HuH-7 (cell line): ENCODE measurements around the gene WASHC2A.
"Not testable (repeated sequence)": the region's sequence is repeated elsewhere in the genome, so short reads cannot be mapped to it uniquely, and the experiment has no call there.

ENCODE experiments used
- DNase-seq: peaks from one replicate; pipeline ENCODE4 v3.0.0; 2011; ENCODE audit warnings: low spot score

The WASHC2A gene, protein sequence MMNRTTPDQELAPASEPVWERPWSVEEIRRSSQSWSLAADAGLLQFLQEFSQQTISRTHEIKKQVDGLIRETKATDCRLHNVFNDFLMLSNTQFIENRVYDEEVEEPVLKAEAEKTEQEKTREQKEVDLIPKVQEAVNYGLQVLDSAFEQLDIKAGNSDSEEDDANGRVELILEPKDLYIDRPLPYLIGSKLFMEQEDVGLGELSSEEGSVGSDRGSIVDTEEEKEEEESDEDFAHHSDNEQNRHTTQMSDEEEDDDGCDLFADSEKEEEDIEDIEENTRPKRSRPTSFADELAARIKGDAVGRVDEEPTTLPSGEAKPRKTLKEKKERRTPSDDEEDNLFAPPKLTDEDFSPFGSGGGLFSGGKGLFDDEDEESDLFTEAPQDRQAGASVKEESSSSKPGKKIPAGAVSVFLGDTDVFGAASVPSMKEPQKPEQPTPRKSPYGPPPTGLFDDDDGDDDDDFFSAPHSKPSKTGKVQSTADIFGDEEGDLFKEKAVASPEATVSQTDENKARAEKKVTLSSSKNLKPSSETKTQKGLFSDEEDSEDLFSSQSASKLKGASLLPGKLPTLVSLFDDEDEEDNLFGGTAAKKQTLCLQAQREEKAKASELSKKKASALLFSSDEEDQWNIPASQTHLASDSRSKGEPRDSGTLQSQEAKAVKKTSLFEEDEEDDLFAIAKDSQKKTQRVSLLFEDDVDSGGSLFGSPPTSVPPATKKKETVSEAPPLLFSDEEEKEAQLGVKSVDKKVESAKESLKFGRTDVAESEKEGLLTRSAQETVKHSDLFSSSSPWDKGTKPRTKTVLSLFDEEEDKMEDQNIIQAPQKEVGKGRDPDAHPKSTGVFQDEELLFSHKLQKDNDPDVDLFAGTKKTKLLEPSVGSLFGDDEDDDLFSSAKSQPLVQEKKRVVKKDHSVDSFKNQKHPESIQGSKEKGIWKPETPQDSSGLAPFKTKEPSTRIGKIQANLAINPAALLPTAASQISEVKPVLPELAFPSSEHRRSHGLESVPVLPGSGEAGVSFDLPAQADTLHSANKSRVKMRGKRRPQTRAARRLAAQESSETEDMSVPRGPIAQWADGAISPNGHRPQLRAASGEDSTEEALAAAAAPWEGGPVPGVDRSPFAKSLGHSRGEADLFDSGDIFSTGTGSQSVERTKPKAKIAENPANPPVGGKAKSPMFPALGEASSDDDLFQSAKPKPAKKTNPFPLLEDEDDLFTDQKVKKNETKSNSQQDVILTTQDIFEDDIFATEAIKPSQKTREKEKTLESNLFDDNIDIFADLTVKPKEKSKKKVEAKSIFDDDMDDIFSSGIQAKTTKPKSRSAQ (N-terminal part only)

DNA sequence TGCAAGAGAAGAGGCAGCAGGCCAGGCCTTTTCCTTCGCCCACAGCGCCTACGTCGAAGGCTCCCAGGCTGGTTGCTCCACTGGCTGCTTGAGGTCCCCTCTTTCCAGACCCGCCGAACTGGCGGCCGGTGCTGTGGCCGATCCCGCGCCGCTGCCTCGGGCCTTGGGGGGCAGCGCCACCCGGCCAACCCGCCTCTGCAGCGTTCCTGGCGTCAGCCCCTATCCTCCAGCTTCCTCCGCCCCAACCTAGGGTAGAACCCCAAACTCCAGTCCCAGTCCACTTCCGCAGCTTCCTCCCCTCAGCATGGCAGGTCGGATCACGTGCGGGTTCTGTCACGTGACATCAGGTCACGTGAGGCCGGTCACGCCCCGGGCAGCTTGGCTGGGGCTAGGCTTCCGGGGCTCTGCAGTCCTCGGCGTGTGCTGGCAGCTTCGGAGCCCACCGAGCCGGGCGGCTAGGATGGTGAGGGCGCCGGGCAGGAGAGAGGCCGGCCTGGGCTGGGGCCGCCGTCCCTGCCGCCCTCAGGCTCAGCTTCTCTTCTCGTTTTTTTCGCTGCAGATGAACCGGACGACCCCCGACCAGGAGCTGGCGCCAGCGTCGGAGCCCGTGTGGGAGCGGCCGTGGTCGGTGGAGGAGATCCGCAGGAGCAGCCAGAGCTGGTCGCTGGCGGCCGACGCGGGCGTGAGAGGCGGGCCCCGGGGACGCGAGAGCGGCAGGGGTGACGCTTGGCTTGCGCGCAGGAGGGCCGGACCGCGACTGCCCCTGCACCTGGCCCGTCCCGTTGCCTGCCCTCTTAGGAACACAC, at the start of gene WASHC2A:
WASHC2A (plus strand) TSS at position 409 of the 806 bp plus-strand sequence; CDS start at position 461, 52 bp downstream.
- peak; percentile 24 for DNase-seq

DNA sequence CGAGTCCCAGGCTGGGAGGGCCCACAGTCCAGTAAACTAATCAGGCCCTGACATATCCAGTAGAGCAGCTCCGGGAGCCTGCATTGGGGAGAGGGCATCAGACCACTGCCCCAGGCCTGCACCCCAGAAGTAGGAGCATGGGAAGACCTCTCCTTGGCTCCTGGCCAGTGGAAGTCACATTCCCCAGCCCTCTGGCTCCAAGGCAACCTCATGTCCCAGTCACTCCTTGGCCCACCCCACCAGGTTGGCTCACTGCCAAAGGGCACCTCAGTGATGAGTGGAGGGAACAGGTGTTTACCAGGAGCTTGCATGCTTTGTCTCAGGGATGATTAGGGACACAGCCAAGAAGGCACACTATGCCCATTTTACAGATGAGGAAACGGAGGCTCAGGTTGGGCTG, 48.5 kb upstream of the WASHC2A start:
- not testable (repeated sequence) for DNase-seq

DNA sequence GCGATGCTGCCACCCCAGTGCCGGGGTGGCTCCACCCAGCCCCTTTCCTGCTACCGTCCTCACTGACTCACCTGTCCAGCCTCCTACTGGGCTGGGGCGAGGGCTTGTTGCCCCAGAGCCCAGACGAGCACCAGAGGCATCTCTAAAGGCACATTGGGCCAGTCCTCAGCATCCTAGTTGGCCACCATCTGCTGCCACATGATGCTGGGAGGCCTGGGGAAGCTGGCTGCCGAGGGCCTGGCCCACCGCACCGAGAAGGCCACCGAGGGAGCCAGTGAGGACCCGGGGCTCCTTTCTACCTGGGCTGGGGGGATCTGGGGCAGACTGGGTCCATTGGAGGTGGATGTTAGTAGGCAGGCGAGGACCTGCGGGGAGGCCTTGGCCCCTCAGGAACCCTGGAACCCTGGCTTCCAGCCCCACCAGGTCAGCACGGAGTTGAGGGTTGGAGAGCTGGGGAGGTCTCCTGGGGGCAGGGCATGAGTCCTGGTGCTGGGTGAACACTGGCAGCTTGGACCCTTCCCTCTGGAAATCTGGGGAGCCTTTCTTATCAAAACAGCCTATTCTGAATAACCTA, 47.2 kb upstream of the WASHC2A start:
- DNase-seq = not testable (repeated sequence)

DNA sequence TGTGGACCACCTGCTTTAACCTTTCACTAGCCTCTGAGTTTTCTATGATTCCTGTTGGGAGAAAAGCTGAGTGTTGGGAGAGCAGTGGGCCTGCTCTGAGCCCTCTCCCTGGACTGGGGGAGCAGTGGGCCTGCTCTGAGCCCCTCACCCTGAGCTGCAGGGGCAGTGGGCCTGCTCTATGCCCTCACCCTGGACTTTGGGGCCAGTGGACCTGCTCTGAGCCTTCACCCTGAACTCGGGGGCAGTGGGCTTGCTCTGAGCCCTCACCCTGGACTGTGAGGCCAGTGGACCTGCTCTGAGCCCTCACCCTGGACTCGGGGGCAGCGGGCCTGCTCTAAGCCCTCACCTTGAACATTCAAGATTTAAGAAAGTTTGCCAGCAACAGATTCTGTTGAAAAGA, 46.1 kb upstream of the WASHC2A start:
- DNase-seq = no peak

DNA sequence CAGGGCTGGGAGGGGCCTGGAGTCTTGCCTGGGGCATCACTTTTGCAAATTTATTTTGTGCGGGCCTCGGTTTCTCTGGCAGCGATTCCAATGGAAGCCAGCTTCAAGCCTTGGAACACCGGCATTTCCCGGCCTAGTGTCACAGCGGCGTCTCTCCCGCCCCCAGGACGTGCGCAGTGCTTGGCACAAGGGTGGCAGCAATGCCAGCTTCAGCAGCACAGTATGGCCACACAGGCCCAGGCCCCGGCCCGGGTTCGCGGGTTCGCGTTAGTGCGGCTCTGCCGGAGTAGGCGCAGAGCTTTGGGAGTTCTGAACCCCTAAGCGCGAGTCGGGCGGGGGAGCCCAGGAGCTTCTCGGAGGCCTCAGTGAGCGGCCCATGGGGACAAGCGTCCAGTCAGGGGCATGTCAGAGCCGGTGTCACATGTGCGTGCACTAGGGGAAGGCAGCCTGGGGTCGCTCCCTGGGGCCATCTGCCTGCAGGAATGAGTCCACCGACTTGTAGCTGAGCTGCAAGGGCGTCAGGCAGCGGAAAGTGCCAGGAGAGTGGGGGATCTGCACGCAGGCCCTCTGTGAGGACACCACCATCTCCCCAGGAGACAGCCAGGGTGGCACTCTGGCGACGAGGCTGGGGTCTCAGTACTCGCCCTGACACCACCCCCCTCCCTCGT, 42.9 kb upstream of the WASHC2A start:
- DNase-seq = not testable (repeated sequence)

DNA sequence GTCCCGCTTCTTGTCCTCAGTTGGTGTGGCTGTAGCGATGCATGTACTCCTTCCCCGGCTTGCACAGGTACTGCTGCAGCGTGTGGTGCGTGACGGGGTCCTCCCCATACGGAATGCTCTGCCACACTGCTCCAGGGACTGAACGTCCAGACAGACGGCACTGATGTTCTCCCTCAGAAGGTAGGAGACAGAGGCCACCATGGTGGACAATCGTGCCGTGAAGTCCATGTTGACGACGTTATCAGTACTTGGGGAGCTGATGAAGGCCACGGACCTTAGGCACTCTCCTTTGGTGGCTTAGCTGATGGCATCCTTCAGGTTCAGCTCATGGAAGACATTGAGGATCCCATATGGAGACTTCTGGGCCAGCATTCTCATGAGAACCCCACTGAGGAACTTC, 42.1 kb upstream of the WASHC2A start:
- DNase-seq = no peak

DNA sequence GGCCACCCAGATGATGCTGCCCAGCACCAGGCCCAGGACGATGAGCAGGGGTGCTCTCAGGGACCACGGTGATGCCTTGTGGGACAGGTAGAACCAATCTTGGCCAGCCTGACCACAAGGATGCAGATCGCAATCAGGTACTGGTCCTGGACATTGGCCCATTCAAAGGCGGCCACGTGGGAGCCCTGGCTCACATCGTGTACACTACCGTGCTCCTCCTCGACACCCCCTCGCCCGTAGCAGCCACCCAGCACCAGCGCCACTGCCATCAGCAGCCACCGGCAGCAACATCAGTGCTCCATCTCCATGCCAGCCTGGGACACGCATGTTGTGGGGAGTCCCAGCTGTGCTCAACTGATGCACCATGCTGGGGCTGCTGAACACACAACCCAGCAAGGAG, 40.6 kb upstream of the WASHC2A start:
- DNase-seq = no peak

DNA sequence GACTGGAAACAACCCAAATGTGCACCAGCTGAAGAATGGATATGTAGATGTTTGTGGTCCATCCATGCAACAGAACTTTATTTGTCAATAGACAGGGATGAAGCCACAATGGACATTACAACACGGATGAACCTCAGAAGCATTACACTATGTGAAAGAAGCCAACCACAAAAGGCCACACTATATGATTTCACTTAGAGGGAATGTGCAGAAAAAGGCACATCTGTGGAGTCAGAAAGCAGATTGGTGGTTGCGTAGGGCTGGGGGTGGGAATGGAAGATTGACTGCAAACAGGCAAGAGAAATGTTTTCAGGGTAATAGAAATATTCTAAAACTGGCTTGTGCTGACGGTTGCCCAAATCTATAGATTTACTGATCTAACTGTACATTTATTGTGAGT, 34.3 kb upstream of the WASHC2A start:
- DNase-seq = no peak

DNA sequence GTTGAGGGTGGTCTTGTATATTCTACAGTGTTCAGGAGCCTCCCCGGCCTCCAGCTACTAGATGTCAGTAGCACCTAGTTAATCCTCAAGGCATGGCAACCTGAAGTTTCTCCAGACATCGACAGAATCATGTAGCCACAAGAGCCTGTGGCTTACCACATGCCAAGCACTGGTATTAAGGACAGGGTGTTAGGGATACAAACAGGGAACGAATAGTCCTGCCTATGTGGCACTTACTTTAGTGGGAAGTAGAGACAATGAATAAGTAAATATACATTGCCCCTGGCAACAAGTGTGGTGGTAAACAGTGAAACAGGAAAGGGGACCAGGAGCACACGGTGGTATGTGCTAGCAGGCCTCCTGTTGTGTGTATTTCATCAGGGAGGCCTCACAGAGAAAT, 32.4 kb upstream of the WASHC2A start:
- not testable (repeated sequence) for DNase-seq

DNA sequence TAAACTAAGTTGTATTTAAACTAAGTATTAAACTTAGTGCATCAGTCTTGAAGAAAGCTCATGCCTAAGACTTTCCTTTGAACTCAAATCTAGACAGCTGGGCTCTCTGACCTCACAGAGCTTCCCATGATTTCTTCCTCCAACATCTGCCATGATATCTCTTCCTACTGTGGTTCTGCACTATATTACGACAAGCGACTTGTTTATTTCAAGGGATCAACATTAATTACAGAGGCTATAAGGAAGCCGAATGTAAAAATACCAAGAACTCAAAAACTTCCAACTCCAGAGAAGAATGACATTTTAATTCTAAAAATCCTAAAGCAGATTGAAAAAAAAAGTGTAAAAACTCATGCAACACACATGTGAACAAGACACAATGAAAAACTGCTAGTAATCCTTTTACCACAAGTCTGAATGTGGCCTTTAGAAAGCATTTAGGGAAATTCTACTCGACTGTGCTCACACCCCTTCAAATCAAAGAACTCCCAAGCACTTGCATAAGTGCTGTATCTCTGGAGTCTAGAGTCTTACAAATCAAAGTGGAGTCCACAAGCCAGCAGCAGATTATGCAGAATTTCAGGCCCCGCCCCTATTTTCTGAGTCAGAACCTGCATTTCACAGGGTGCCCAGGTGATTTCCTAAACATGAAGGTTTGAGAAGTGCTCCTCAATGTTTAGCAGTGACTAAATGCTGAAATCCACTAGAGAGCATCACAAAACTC, 22.7 kb upstream of the WASHC2A start:
- no peak for DNase-seq

DNA sequence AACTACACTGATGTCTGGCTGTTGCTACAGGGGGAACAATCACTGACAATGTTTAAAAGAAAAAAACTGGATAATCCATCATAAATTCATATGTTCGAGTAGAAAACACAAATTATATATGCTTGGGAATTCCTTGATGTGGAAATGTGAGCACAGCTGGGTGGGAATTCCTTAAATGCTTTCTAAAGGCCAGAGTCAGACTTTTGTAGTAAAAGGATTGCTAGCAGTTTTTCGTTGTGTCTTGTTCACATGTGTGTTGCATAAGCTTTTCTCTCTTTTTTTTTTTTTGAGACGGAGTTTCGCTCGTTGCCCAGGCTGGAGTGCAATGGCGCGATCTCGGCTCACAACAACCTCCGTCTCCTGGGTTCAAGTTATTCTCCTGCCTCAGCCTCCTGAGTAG, 21.3 kb upstream of the WASHC2A start:
- not testable (repeated sequence) for DNase-seq

DNA sequence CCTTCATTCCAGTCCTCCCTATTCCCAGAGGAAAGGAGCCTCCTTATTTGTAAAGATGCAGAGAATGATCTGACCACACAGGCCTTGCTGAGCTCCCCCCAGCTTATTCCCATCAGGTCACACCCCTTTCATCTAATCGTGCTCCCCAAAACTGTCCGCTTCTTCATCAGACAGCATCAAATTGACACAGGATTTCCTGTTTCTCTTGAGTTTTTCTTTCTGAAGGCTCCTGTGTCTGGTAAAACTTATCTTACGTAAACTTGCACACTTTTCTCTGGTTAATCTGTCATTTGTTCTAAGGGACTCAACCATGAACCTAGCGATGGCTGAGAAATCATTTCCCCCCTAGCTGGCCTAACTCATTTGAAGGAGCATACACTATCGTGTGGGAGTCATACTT, 20.2 kb upstream of the WASHC2A start:
- not testable (repeated sequence) for DNase-seq

DNA sequence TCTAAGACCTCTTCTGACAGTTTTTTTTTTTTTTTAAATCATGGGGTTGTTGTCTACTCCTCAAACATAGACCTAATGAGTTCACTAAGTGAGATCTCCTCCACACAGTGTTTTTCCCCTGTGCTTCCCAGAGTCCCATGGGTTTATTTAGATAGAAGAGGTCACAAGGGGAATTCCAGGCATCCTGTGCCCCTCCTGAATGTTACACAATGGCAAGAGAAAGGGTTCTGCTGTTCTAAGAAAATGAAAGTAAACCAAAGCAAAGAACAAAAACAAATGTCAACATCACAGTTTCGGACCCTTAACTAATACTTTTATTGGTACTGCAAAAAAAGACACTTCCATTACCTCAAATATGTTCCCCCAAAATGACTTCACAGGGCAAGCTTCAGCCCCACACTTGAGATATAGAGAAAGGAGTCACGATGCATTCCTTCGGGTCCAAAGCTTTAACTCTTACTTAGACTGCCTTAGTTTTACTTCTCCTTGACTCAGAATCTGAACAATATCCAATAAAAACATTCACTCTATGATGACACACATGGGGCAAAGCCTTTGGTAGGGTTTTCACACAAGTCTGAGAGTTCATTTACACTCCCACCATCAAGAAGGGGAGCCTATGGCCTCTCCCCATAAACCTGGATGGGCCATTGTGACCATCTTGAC, 15.6 kb upstream of the WASHC2A start:
- peak; percentile 29 for DNase-seq

DNA sequence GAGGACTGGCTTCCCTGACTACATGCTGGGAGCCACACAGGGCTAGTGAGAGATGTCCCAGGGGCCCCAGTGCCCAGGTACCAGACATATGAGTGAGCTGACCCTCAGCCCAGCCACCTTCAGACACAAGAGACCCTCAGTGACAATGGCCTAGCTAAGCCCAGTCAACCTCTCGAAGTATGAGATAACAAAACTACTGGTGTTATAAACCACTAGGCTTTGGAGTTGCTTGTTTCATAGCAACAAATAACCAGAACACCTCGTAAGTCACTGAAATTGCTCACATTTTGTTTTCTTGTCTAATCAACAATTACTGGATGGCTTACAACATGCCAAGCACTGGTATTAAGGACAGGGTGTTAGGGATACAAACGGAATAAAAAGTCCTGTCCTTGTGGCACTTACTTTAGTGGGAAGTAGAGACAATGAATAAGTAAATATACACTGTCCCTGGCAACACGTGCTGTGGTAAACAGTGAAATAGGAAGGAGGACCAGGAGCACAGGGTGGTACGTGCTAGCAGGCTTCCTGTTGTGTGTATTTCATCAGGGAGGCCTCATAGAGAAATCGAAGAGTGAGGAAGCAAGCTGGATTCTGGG, 14.9 kb upstream of the WASHC2A start:
- DNase-seq = not testable (repeated sequence)

DNA sequence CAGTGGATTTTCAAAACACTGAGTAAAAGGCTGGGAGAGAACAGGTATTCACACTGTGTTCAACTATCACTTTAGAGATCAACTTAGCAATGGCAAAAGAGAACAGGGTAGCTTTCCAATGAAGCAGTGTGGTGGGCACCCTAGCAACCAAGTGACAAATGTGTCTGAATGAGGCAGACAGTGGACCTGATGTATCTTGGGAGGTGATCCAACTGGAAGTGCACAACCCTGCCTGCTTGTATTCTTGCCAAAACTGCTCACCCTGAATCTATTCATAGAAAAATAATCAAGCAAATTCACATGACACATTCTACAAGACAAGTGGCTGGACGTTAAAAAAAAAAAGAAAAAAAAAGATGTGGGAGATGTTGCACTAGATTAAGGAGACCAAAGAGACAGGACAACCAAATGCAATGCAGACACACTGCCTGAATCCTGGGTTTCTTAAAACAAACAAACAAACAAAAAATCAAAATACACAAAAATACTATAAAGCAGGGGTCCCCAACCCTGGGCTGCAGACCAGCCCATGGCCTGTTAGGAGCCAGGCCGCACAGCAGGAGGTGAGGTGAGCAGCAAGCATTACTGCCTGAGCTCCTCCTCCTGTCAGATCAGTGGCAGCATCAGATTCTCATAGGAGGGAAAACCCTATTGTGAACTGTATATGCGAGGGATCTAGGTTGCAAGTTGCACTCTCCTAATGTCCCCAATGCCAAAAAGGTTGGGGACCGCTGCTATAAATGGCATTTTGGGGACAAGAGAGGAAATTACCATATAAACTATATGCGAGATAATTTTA, 12.1 kb upstream of the WASHC2A start:
- not testable (repeated sequence) for DNase-seq

DNA sequence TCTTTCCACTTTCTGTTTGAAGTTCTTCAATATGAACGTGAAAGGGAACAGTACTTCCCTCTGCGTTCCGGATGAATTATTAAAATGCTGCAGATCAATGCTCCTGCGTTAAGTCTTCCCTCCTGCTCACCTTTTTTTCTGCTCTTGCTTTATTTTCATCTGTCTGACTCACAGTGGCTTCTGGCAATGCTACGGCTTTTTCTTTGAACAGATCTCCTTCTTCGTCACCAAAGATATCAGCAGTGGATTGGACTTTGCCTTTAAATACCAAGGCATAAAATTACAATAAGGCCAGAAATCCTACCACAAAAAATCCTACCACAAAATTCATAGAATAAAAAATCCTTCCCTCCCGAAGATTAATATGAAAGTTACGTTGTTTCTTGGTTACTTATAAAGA, 11.1 kb upstream of the WASHC2A start:
- not testable (repeated sequence) for DNase-seq

DNA sequence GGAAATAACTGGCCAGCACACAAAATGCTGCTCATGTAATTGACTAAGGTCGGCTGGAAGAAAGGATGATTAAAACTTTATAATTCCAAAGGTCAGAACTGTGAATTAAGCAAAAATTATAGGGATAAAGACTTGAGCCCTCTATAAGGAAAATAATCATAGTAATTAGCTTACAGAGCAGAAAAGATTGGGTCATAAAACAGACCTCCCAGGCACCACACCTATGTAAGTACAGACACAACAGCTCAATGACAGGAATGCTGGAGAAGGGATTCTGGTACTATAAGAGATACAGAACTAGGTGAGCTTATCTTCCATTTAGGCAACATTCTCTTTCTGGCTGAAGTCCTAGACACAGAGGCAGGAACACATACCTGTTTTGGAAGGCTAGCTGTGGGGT, 9.0 kb upstream of the WASHC2A start:
- not testable (repeated sequence) for DNase-seq

DNA sequence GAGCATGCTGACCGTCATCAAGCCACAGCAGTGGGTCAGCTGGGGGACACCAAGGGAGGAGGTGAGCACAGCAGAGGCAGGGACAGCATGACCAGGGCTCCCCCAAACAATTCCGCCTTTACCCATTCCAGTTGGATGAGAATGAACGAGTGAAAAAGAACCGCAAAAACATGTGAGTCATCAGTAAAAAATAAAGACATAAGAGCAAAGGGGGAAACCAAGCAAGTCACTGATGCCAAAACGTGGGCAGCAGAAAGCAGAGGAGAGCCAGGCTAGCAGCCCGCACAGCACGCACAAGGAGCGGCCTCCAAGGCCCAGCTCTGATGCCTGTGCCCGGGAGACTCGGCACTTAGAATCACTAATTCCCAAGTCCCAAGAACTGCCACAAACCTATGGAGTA, 7.8 kb upstream of the WASHC2A start:
- DNase-seq = not testable (repeated sequence)
